Bronchial epithelial cell (primary cell): Measurements from ENCODE around the gene PTS. TPM values are rescaled to one million over a fixed set of nuclear protein-coding genes. Genes with fewer than 3 reads are reported as not detected.

Source experiments
- DNase-seq: peaks from one replicate; pipeline ENCODE4 v3.0.0-alpha.2; 2010; ENCODE audit warnings: low read depth
- FAIRE-seq: peaks from 2 replicates; lab custom pipeline; 2011; peaks lifted over from hg19 to GRCh38; lab: Jason Lieb, UNC
- H3K27me3 ChIP-seq: 2 replicates; pipeline ENCODE4 v1.5.1; 2011; ENCODE audit warnings: low read length; ENCODE audit not compliant: control insufficient read depth, insufficient read depth
- H3K36me3 ChIP-seq: 2 replicates; pipeline ENCODE4 v1.5.1; 2011; ENCODE audit warnings: low read length; ENCODE audit not compliant: control insufficient read depth, insufficient read depth
- H3K4me3 ChIP-seq: 2 replicates; pipeline ENCODE4 v1.5.1; 2011; ENCODE audit warnings: mild to moderate bottlenecking, low read depth, low read length, control low read depth
- CTCF ChIP-seq: IDR thresholded peaks from 2 replicates; pipeline ENCODE4 v1.5.1; 2011; ENCODE audit warnings: mild to moderate bottlenecking, moderate library complexity, low read length, control low read depth, inconsistent platforms; ENCODE audit not compliant: insufficient read depth, severe bottlenecking
- total RNA-seq: library from RNA; depleted of rRNA; stranded (reverse); fragments of >200 nt; gene quantifications from 2 replicates; pipeline ENCODE4 v1.2.1, GENCODE V29; 2014

PTS gene
- total RNA-seq, 1 donor from 2014 or later = 68.4 TPM

- no peak overlapping the region for H3K4me3 ChIP-seq
- TF ChIP-seq CTCF = no peak
- no peaks in the 10 kb centered on the region for H3K36me3 ChIP-seq
- no peaks in the 10 kb centered on the region for H3K27me3 ChIP-seq
- peak; percentile 44 for DNase-seq
- FAIRE-seq = no peak
Observed at GRCh38 chr11:112213753-112214152, 12.5 kb upstream of the PTS start.

- Histone ChIP-seq H3K36me3 (no peaks in the 10 kb centered on the region), H3K4me3 (no peak overlapping the region), H3K27me3 (no peaks in the 10 kb centered on the region)
- FAIRE-seq (no peak), DNase-seq (no peak)
- no peak for TF ChIP-seq CTCF
Observed at GRCh38 chr11:112215621-112216020, 10.6 kb upstream of the PTS start.

GRCh38 chr11:112216561-112217105 is 9.6 kb upstream of the PTS start:
- FAIRE-seq = no peak
- no peak for DNase-seq

GRCh38 chr11:112219476-112220232 is 6.6 kb upstream of the PTS start:
- FAIRE-seq = peak; percentile 55
- DNase-seq = peak; percentile 69
- Histone ChIP-seq H3K36me3 (no peaks in the 10 kb centered on the region), H3K27me3 (no peaks in the 10 kb centered on the region), H3K4me3 (no peak overlapping the region)
- peak; percentile 57 for TF ChIP-seq CTCF

More at GRCh38 chr11:112216561-112217105, 9.6 kb upstream of the PTS start:
- no peak for TF ChIP-seq CTCF
- Histone ChIP-seq H3K4me3 (no peak overlapping the region), H3K36me3 (no peaks in the 10 kb centered on the region), H3K27me3 (no peaks in the 10 kb centered on the region)

- Histone ChIP-seq H3K27me3 (no peaks in the 10 kb centered on the region), H3K4me3 (no peak overlapping the region), H3K36me3 (no peaks in the 10 kb centered on the region)
- DNase-seq = peak; percentile 62
- TF ChIP-seq CTCF = no peak
- FAIRE-seq = no peak
Observed at GRCh38 chr11:112221274-112221835, 4.9 kb upstream of the PTS start.
